GM19239 (cell line): ENCODE data around the gene KIAA1549.
A peak's percentile ranks its signal among the peaks of the same experiment; 100 is the strongest.

Experiments
- DNase-seq: peaks from one replicate; pipeline ENCODE4 v3.0.0; 2011; ENCODE audit warnings: low spot score; ENCODE audit not compliant: insufficient read length
- FAIRE-seq: peaks from 2 replicates; lab custom pipeline; 2011; peaks lifted over from hg19 to GRCh38; lab: Jason Lieb, UNC

KIAA1549 gene

DNA sequence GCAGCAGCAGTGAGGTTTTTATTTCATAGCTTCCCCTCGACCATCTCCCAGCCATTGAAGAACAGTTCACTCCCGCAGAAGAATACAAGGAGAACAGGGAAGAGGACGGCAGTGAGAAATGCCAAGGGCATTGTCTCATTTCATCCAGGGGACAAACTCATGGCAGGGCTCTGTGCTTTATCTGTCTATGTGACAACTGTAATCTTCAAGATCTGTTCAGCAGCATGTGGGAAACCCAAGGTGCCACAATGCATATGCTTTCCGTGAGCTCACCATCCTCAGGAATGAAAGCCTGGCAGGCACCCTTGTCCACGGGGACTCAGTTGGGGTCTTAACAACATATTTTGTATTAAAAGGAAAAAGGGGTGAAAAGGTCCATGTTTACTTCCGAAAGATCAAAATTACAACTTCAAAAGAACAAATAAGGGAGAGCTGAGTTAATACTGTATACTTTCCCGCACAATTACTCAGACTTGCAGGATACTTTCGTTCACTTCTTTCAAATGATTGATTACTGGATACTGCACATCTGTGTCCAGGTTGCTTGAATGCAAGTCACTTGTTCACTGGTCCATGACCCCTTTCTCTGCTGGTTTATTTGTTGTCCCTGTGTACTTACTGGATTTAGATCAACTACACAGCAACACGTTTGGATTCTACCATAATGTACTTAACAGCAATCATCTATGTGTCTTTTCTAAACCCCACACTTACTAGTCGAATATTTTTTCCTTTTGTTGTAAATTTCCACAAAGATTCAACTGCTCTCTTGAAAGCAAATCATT lies 93.1 kb downstream of the KIAA1549 start:
- DNase-seq (no peak), FAIRE-seq (no peak)

DNA sequence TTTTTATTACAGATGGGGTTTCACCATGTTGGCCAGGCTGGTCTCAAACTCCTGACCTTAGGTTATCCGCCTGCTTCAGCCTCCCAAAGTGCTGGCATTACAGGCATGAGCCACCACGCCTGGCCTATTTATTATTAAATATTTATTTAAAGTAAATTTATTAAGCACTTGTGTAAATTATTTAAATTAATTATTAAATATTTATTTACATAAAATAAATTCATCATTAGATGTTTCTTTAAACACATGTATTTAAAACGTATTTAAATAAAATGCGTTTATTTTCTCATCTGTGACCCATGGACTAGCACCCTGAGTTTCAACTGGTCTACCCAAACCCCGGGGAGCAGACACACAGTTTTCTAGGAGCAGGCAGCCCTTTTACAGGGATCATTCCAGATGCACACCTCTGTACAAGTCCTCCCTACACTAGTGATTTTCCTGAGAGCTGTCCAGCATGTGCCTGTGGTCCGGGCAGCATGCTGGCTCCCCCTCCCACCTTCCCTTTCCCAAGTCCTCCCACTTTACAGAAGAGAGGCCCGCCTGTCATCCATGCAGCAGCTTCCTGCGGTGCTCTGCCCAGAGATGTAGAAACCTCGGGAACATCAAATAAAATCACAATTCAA lies 94.0 kb downstream of the KIAA1549 start:
- no peak for FAIRE-seq
- no peak for DNase-seq

DNA sequence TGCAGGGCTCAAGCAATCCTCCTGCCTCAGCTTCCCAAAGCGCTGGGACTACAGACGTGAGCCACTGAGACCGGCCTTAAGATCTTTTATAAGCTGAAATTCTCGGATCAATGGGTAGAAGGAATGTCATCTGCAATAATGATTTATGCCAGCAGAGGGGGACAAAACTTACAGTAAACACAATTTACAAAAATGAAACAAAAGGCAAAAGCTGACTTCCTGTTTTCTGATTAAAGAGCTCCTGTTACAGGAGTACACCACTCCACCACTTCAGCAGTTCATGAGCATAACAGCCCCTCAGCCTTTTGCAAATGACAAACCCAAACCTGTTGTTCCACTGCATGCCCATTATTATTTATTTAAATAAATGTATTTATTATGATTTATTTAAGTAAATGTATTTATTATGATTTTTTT lies 94.7 kb downstream of the KIAA1549 start:
- peak; percentile 63 for FAIRE-seq

DNA sequence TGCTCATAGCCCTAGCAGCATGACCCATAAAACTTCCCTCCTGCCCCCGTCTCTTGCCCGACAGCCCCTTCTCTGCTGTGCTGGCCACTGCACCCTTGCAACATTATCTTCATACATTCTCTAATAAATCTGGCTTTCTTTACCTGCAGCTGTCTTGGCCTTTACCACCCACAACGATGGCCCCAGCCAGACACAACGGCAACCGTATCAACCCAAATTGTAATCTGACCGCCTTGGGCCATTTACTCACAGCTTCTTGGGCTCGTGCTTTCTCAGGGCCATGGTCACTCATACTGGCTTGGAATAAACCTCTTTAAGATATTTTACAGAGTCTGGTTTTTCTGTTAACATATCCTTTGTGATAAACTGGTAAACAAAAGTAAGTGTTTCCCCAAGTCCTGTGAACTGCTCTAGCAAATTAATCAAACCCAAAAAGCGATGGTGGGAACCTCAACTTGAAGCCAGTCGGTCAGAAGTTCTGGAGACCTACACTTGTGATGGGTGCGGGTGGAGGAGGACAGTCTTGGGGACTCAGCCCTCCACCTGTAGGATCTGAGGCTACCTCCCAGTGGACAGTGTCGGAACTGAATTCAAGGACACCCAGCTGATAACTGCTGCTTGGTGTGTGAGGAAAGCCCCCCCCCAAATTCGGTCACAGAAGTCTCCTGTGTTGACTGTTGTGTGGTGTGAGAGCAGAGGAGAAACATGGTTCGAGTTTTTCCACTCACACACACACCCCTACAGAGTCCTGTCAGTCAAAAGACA lies 95.6 kb downstream of the KIAA1549 start:
- FAIRE-seq: no peak
- DNase-seq: no peak

More for the DNA sequence above, 94.7 kb downstream of the KIAA1549 start:
- DNase-seq: peak; percentile 65

DNA sequence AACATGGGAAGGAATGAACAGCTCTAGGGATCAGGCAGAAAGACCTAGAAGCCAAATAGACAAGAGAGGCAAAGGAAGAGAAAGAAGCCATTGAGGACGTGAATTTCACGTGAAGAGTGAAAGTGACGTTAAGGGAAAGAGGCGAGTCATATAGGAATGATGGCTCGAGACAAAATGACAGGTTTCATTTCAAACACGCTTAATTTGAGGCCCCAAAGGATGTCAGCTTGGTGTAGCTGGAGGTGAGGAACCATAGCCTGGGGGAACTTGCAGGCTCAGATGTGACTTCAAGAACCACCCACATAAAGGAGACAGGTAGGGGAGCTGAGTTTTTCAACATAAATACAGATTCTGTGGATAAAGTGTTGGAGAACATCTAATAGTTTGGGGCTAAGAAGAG lies 98.9 kb downstream of the KIAA1549 start:
- DNase-seq (no peak), FAIRE-seq (no peak)

DNA sequence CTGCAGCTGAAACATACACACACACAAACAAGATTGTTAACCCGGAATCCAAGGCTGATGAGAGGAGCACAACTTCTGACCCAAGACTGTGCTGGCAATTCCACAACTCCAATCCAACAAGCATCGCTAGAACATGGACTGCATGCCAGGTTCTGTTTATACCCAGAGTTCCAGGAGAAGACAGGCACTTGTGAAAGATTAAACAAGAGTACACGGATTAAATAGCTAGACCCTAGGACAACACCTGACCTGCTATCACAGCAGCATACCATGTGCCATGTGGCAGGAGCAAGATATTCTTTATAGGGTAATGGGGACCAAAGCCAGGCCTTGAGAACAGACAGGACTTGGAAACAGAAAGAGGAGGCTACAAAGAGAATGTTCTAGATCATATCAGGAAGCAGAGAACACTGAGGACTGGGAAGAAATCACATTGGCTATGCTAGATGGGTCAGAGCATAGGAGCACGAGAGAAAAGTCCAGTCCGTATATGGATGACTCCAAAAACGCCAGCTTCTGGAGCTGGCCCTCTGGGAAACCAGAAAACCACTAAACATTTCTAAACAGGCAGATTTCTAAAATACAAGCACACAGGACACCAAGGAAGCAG lies 99.5 kb downstream of the KIAA1549 start:
- no peak for FAIRE-seq
- no peak for DNase-seq

DNA sequence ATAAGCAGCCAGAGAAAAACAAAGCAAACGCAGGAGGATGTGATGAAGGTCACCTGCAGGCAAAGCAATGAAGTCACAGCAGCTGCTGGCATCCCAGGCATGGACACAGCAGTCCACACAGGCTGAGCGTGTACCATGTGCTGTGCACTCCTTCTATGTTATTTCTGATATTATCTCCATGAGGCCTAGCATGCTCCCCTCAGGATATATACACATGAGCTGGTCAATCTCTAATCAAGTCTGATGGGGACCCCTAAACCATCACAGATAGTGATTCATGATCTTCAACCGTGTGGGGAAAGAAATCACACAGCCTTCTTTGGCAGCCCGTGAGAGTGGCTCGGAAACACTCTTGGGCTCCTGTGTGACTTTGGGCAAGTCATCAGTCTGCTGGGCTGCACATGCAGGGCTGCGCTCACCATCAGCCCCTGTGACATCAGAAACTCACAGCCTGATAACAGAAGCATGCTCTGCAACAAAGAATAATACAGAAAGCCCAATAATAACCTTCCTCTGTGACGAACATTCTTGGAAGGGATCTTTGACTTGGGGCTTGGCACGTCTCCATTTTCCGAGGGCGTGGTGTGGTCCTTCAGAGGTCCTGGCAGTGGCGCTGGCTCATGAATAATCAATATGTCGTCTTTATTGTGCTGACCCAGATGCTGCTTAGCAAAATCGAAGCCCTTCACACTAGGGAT lies 100.2 kb downstream of the KIAA1549 start:
- DNase-seq: no peak
- FAIRE-seq: no peak

DNA sequence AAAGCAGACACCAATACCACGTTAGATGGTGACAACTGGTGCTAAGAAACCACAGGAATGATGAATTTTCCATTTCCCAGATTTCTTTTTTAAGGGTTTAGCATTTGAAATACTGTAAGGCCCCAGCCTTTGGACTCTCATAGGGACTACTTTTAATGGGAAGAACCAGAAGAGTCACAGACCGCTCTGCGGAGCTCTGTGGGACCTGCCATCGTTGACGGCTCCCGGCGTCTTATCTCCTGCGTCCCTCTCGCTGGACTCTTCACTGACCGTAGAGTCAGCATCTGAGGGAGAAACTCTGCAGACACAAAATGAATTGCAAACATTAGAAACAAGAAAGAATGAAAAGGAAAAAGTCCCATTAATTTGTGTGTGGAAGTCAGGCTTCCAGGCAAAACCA lies 101.8 kb downstream of the KIAA1549 start:
- no peak for FAIRE-seq
- DNase-seq: no peak

DNA sequence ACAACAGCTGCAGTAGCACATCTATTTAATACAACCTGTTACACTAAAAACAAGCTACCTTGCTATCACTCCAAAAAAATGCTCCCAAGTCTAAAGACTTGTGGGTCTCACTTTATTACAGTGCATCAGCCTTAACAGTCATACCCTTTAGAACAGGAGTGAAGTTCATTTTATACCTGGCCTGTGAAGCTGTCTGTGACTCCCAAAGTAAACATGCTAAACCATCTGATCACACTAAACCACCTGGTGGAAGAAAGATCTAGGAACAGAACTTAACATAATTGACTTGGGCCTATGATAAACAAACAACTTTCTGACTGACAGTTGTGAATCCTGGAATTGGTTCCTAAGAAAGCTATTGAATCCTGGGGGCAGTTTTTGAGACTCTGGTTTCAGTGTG lies 102.3 kb downstream of the KIAA1549 start:
- no peak for DNase-seq
- FAIRE-seq: no peak

DNA sequence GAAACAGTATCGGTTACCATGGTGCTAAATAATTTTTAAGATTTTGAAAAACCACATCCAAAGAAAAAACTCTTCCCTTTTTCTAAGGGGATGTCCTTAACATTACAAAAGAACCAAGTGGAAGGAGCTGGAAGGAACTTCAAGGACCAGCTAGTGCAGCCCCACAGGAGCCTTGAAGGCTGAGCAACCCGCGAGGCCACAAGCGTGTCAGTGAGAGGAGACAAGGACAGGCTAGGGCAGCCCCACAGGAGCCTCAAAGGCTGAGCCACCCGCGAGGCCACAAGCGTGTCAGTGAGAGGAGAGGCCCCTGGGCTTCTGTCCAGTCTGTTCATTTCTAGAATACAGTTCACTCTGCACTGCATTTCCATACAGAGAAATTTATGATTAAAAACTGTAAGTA lies 103.1 kb downstream of the KIAA1549 start:
- DNase-seq: no peak
- FAIRE-seq: no peak

DNA sequence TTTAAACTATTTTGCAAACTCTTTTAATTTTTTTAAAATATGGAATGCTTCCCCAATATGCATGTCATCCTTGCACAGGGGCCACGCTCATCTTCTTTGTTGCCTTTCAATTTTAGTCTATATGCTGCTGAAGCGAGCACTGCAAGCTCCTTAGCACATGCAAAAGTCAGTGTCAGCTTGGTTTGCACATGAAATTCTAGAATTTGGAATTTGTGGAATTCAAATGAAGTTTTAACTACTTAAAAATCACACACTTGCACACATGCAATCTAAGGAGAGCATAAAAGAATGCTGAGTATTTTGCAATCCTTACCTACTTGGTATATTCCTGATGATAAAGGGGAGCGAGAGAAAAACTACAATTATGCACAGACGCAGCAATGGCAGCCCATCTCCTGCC lies 104.9 kb downstream of the KIAA1549 start:
- no peak for DNase-seq
- FAIRE-seq: no peak

DNA sequence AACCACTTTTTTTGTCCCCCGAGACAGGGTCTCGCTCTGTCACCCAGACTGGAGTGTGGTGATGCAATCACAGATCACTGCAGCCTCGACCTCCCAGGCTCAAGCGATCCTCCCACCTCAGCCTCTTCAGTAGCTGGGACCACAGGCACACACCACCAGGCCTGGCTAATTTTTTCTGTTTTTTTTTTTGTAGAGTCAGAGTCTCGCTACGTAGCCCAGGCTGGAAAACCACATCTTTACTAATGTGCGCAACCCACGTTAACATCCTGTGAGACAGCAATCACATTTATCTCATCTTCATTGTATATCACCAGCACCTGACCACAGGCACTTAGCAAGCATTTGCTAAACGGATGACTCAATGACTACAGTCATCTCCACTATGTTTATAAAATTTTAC lies 105.4 kb downstream of the KIAA1549 start:
- FAIRE-seq (no peak), DNase-seq (no peak)

DNA sequence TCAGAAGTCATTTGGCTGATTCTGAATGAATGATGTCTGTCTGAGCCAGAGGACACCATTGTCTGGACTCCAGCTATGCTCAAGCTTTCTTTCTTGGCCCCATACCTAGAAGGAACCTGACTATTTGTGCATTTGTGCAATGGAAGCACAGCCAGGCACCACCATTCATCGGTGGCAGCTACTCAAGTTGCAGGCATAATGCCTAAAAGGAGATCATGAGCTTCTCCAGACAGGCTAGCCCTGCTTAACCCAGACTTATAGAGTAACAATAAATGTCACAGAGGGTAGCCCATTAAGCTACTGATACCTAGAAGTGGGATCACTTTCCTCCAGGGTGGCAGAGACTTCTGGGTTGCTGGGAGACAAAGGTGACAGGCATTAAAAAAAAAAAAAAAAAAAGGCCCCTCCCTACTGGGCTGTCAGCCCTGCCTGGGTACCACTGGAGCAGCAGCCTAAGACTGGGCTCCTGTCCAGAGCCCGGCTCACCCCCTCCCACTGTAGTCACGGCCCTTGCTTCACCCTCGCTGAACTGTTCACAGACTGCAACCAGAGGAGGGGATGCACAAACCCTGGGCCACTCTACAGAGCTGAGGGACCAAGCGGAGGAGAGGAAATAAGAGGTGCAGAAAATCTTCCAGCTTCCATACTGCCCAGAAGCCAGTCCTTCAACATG lies 107.8 kb downstream of the KIAA1549 start:
- FAIRE-seq (no peak), DNase-seq (no peak)

DNA sequence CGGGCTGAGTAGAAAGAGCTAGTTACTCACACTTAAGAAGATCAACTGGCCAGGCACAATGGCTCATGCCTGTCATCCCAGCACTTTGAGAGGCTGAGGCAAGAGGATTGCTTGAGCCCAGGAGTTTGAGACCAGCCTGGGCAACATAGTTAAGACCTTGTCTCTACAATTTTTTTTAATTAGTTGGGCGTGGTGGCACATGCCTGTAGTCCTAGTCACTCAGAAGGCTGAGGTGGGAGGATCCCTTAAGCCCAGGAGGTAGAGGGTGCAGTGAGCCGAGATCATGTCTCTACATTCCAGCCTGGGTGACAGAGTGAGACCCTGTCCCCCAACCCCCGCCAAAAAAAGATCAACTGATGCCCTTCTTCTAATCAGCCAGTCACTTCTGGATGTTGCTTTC lies 108.6 kb downstream of the KIAA1549 start:
- FAIRE-seq: no peak
- DNase-seq: no peak

DNA sequence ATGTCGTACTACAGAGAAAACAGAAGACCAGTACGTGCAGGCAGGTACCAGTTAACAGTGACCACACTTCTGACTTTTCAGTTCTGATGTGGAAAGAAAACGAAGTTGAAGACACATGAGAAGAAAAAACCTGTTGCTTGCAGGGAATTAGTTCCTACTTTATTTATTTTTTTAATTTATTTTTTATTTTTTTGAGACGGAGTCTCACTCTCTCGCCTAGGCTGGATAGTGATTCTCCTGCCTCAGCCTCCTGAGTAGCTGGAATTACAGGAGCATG lies 109.4 kb downstream of the KIAA1549 start:
- DNase-seq (no peak), FAIRE-seq (no peak)

DNA sequence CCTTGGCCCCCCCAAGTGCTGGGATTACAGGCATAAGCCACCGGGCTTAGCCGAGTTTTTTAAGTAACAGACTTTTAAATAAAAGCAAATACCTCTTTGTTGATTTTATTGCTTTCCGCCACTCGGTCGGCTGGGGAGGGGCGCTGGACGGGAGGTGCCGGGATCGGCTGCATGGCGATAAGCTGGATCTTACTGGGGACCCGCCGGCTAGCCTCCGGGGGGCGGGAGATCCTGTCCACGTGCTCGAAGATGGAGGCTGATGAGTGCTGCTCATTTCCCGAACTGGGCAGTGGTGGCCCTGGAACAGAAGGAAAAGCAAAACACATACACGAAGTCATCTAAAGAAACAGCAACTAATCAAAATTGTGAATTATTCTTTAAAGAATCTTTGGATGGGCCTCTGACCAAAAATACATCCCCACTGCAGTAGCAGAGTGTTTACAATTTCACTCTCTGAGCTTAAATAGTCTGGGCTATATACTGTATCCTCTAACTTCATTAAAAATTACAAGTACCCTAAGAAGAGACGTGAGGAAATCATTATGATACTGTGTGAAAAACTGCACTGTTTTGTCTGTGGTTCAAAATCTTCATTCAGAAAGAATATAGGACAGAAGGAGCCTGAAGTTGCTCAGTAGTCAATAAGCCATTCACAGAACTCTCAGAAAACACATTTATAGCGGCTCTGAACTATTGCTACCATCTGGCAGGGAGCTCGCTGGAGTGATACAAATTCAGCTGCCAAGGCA lies 110.0 kb downstream of the KIAA1549 start:
- FAIRE-seq (no peak), DNase-seq (no peak)

DNA sequence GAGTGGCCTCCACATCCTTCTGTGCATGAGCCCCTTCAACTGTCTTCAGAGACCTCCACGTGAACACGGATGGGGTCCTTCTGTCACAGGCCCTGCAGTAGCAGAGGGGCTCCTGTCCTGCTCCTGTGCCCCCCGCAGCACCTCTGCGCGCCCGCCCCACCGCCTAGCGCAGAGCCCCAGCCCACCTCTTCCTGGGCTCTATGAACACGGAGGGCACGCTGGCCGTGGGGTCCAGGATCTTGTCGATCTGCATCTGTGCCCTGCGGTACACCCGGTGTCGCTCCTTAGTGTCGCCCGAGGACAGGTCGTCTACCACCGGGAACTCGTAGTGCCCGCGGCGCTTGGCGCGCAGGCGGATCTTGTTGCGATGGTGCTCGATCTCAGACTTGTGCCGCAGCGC lies 111.8 kb downstream of the KIAA1549 start:
- no peak for FAIRE-seq
- no peak for DNase-seq

DNA sequence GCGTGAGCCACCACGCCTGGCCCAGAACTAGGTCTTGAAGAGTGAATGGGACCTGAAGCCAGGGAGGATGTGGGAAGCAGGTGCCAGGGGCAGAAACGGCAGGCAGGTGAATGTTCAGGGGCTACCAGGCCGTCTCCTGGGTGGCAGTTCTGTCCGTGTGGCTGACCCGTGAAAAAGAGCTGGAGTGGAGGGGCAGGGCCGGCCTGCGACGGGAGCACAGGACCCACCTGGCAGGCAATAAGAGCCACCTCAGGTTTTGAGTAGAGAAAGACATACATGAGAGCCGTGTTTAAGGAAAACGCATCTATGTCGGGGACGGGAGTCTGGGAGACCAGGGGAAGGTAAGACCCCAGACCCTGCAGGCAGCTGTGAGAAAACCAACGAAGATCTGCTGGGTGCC lies 112.5 kb downstream of the KIAA1549 start:
- FAIRE-seq (no peak), DNase-seq (no peak)

DNA sequence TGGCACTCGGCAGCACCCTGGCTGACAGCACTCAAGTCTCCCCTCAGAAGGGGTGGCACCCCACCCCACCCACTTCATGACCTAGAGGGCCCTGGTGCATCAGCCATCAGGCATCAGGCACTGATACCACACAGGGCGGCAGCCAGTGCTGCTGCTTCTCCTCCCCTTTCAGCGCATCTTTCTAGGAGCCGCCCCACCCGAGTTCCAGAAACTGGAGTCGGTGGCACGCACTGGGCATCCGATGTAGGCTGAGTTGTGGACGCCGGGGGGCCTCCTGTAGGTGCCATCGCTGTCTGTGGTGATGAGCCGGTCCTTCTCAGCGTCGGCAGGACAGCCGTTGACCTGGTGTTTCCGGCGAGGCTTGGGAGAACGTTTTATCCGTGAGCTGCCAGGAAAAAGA lies 113.4 kb downstream of the KIAA1549 start:
- no peak for DNase-seq
- FAIRE-seq: no peak
